ENCODE results near the gene CCDC171.

The CCDC171 gene

DNA sequence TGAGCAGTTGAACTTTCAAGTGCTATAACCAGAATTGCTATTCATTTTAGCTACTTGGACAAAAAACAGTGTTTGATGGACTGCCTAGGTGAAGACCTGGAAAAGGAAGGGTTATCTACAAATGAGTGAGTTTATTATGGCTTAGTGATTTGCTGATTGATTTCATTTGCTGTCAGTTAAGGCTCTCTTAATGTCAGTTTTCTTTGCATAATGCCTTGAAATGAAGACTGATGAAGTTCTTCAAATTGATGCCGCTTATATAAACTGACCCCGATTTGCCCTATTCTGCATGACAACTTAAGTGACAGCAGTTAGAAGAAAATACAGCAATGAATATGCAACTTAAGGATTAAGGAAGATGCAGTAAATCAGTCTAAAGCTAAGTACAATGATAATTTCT lies 332.6 kb downstream of the CCDC171 start:
- DNase-seq: no peak

DNA sequence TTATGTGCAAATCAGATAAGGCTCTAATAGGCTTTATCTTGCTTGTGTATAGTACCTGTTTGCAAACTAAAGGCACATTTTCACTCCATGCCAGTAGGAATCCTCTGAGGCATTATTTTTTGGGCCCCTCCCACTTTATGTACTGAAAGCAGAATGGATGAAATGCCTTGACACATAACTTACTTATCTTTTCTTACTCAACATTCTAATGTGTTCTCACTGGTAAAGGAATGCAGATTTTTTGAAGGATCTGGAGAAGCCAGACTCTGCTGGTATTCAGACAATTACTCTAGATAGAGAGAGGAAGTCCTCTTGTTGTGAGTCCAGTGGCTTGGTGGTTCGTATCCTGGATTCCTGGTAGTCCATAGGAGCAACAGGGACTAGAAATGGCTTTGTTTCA lies 336.7 kb downstream of the CCDC171 start:
- no peak for DNase-seq

DNA sequence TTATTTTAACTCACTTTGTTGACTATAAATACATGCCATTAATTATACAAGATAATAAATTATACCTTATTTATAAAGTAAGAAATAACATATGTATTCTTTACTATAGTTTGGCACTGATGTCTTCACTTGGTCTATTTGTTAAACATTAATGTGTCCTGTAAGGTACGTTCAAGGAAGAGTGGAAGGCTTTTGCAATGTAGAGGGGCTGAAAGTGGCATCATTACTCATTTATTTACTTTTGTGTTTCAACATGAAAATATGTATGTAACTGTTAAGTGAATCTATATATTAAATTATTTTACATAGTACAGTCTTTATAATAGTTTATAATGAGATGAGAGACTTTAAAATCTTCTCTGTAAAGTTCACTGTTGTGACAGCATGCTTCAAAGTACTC lies 348.7 kb downstream of the CCDC171 start:
- no peak for DNase-seq

DNA sequence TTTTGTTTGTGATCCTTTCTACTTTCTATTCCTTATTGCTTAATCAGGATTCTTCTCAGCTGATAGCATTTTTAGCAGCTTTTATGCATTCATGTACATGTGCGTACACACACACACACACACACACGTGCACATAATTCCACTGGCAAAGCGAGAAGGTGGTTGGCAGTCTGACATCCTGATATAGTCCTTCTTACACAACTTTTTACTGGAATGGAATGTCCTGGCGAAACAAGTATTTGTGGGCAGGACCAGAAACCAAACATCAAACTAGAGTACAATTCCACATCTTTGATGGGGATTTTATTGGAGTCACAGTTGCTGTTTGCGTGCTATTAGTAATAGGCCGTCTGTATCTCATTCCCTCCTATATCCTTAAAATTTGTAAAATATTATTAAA lies 356.5 kb downstream of the CCDC171 start:
- DNase-seq: no peak

DNA sequence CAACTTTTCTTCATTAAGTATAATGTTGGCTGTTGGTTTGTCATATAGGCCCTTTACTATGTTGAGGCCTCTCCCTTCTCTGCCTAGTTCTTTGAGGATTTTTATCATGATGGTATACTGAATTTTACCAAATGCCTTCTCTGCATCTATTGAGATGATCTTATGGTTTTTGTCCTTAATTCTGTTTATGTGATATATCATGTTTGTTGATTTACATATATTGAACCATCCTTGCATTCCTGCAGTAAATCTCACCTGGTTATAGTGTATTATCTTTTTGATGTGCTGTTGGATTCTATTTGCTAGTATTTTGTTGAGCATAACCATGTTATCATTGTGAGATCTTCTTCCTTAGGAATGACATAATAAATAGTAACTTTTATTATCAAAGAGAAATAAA lies 362.9 kb downstream of the CCDC171 start:
- DNase-seq: no peak

DNA sequence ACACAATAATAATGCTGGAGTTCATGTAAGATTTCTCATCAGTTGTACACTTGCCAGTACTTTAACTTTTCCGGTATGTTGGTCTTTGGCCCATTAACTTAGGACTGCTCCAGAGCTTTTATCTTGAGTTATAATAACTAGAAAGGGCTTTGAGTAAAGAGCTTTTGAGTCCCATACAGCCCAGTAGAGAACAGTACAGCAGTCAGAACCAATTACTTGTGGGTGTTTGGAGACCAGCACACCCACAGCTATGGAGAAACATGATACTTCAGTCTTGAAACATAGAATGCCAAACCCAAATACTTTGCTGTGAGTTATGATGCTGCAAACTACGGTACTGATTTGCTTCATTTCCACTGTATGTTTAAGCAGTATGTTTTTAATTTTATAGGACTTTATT lies 374.3 kb downstream of the CCDC171 start:
- DNase-seq: no peak

DNA sequence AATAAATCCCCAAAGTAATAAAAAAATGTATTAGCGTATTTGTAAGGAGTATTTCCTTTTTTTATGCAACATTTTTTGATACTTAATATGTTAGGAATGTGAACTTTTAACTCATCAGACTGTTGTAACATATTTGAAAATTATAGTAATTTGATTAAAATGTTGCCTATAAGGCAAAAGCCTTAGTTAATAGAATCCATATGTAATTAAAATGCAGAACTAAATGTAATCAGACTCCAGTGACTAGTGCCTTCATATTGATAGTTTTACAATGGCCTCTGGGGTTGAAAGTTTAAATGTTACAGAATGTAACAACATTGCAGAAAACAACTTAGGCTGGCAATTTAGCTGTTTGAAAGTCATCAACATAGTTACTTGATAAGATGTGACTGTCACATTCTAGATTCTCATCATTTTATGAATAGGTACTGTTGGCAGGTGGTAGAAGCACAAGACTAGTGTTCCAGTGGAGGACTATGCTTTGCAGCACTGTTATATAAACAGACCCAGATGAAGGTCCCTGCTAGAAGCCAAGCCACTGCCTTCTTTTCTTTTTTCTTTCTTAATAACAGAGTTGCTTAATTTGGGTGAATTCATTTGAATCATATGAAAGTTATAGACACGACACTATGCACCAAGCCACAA lies 382.9 kb downstream of the CCDC171 start:
- peak; percentile 20 for DNase-seq

DNA sequence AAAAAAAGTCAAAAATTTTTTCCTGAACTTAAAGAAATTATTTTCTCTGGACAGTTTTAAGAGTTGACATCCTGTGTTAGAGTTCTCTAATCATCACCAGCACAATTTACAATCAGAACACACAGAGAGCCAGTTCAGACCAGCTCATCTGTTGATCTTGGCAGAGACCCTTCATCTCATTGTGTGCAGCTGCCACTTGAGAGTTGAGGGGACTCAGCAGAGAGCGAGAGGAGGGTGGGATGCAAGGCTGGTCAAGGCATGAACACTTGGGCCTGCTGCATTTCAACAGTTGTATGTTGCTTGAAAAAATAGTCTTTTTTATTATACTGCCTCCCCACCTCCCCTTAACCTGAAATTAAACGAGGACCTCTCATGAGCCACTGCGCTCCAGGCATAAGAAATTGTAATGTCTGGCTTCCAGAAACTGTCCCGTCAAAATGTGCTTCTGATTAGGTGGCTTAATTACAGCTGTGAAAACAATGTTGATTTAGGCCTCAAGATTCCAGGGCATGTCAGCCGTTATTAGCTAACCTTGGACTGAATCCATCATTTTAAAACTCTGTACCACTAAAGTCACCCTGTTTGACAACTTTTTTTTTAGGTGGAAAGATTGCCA lies 383.6 kb downstream of the CCDC171 start:
- peak; percentile 35 for DNase-seq

DNA sequence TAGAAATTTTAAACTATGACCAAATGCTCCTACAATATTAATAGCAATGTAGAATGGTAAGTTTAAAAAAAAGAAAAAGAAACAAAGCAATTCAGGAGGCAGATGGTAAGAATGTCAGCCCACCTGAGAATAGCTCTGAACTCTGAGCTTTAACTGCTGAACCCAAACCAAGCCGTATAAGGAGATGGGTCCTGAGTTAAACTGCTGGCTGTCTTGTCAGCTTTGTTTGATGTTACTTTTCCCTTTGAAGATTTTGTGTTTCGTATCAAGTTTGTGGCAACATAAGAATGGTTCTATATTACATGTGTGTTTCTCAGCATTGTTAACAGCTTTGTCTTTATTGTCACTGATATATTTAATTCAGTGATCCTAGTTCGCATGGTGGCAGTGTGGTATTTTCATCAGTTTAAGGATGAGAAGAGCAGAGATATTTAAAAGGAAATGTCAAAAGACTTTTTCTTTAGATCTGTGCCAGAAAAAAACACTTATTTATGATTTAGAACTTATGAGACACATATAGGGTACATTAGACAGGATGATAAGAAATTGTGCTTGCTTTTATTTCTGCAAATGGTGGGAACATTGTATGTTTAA lies 390.1 kb downstream of the CCDC171 start:
- no peak for DNase-seq

DNA sequence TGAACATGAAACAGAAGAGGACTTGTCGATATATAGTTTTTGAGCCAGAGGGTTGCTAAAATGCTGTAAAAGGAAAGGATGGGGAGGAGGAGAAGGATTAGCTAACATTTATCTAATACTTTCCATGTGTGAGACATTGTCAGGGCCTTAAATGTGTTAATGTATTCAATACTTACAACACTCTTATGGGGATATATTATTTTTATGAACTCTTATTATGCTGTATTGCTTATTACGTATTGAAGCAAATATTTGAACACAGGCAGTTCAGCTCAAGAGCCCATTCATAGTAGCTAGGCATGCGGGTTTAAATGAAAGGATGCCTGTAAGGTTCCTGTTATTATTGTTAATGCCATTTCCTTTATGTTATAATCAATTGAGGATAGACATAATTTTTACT lies 391.5 kb downstream of the CCDC171 start:
- DNase-seq: no peak

DNA sequence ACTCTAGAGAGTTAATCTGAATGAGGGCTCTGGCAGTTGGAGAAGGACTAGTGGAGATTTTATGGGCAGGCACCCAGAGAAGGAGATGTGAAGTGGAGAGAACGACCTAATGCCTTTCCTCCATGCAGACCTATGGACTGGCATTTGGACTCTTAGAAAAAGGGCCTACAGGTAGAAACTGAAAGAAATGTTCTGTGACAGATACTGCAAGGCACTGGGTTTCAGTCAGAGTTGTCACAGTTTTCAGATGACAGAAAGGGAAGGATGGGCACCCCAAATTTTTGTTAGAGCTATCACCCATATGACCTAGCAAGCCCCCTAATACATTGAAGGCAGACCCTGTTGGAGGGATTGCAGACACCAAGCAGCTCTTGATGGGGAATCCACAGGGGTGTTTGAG lies 406.8 kb downstream of the CCDC171 start:
- DNase-seq: no peak

DNA sequence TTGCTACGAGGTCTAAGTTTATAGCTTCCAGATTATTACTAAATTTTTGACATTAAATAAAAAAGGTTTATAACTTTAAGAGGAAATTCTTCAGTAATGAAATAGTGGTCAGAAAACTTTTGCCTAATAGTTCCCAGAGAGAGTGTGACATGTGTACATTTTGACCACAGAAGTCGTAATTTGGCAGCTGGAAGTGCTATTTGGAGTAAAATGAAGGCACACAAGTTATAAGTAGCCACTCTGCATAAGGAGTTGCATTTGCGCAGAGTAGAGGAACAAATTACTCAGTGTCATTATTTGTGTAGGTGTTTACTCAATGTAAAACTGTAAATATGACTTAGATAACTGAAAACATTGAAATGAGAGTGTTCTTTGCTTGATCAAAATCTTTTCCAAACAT lies 408.4 kb downstream of the CCDC171 start:
- no peak for DNase-seq

DNA sequence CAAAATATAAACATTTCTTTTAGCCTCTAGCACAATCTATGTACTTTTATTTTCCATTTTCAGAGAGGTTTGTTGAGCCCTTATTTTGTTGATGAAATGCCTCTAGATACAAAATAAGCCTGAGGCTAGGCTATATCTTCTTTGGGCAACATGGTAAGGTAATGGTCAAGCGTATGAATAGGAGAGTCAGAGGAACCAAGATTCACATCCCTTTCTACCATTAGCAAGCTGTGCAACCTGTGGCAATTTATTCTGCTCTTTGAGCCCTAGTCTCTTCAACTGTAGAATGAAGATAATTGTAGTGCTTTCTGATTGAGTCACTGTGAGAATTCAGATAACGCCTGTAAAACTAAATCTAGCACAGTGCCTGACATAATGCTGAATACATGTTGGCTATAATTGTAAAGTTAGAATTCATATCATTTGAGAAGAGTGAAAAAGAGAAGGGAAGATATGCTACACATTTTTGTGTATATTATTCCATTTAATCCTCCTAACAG lies 412.5 kb downstream of the CCDC171 start:
- DNase-seq: no peak

DNA sequence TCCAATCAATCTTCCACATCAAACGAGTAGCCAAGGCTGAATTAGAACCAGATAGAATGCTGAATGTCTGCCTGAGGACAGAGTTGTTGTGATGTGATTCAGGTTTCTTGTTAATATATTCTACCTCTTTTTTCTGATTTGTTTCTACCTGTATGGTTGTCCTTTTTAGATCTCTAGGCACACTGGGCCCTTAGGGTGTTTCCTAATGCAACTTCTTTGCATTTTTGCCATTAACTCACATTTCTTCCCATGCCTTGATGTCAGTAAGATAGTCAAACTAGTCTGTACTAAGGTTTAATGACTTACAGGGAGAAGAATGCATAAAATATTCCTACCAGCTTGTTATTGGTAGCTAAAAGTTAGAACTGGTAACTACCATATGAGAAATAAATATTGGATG lies 413.6 kb downstream of the CCDC171 start:
- DNase-seq: no peak

DNA sequence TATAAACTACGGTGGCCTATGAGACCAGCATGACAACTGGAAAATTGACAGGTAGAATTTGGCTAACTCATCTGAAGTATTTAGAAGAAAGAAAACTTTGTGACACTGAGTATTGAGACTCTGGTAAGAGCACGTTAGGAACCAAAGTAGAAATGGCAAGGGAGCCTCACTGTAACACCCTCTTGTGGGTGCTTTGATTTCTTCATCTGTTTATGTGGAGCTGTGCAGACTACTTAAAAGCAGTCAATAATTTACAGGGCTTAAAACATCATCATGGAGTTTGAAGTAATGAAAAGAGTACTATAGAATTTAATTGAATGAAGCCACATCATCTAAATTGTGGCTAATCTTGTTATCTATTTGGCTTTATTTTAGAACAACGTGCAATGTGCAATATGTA lies 414.2 kb downstream of the CCDC171 start:
- no peak for DNase-seq

DNA sequence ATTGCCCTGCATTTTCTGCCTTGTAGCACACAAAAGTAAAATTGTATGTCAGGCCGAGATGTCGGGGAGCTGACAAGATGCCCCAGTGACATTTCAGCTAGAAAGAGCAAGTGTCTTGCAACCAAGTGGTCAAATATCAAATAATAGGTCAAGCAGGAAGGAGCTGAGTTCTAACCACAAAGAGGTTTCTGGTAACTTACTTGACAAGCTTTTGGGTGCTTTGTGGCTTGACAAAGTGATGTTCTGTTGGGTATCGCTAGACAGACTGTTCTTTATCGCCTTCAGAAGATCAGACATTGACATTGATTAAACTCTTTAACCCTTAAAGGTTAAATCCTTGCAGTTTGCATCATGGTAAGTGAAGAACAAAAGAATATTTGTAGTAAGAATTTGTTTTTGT lies 419.9 kb downstream of the CCDC171 start:
- DNase-seq: no peak

DNA sequence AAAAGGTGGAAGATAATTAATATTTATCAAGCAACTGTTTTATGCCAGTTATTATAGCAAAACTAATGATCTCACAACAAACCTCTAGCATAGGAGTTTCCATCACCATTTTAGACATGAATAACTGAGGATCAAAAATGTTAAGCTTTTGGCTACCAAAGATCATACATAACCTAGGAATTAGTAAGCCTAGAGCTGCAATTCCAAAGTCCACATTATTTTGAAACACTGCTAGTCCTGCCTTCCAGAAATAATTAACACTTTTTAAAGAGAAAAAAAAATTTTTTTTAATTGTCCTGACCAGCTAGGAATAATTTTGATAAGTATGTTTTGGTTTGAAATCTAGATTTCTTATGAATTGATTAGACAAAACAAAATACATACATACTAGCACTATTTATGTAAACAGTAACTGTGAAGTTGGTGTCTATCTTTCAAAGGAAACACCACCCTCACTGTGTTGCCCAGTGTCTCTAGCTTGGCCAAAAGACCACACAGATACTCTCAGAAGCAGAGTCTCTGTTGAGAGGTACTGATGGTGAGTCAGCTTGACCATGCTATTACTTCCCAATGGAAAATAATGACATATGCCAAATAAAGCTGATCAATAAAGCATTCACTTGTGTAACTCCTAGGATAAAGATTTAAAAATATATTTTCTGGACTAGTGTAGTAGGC lies 422.4 kb downstream of the CCDC171 start:
- DNase-seq: no peak

DNA sequence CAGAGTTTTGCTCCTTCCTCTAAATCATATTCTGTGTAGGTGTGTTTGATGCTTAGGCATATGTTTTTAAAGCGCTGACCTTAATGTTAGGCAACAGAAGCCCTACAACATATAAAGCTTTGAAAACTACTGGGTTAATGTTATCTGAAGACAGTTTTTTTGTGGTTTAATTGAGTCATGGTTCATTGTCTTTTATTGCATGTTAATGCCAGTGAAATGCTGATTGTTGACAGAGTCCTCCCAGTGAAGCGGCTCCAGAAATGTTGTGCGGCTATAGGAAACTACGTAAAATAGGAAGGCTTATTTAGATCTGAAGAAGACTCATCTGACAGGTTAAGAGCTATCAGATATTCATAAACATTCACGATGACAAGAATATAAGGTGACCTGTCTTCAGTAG lies 424.6 kb downstream of the CCDC171 start:
- DNase-seq: no peak

DNA sequence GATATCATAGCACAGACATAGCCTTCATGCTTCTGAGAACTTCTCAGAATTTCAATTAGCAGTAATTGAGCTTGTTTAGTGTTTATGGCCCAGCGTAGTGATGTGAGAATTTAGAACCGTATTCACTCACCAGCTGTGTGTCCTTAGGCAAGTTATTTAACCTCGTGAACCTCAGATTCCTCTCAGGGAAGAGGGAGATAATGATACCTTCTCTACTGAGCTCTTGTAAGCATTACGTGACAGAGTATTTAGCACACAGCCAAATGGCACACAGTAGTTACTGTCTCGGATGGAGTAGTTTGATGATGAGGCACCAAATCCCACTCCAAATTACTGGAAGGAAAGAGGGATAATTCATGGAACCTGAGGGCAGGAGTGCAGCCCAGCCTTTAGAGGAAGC lies 429.3 kb downstream of the CCDC171 start:
- no peak for DNase-seq

DNA sequence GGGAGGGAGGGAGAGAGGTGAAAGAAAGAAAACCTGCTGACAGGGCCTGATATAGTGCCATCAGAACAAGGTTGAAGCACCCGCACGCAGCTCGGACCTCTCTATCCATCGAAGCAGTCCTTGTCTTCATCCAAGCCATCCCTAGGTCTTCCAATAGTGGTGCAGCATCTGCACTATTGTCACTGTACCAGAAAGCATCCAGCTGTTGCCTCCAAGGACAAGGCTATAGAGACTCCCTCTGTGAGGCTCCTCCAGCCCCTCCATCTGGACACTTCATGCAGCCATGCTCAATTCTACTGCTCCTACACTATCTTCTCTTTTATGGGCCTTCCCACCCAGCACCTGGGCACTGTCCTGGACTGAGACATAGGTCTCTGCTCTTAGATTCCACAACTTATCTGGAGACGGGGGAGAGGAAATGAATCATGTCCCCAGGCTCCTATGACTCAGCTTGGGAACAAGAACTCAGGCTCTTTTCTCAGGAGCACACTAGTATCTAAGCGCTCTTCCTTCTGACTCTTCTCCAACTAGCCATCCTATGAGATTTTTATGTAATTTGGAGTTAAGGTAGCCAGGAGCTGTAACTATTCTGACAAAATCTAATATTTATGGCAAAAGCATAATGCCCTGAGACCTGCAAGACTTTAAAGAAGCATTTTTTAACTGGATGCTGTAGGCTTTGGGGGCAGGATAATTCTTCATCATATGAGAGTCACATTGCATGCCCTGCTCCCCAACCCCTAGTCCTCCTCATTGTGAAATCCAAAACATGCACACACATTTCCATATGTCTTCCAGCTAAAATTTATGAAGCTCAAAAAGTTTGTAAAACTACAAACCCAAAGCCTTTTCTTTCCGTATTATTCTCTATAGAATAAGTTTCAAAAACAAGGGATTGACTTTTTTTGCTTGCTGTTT lies 446.8 kb downstream of the CCDC171 start:
- DNase-seq: no peak

DNA sequence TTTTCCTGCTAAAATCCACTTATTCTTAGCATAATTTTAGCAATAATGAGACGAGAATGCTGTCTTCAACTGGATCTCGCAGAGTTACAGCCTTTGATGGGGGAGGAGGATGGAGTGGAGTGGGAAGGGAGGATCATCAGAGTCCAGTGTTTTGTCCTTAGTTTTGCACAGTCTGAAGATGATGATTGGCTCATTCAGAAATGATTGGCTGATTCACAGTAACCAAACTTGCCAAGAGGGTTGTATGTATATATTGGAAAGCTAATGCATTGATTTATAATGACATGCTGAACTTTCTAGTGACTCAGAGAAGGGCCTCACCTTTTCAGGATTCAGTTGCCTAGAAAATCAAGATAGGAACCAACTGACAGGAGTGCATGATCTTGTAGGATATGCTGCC lies 448.0 kb downstream of the CCDC171 start:
- no peak for DNase-seq

DNA sequence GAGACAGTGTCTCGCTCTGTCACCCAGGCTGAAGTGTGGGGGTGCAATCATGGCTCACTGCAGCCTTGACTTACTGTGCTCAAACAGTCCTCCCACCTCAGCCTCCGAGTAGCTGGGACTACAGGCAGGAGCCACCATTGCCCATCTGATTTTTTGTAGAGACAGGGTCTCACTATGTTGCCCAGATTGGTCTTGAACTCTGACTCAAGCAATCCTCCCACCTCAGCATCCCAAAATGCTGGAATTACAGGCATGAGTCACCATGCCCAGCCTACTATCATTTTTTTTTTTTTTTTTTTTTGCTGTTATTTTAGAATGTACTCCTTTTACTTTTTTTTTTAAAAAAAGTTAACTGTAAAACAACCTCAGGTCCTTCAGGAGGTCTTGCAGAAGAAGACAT lies 449.0 kb downstream of the CCDC171 start:
- no peak for DNase-seq
